H1 (cell line): Measurements from ENCODE around the gene AASDH. TPM values are rescaled to one million over a fixed set of nuclear protein-coding genes. Genes with fewer than 3 reads are reported as not detected.

Experiments used
- CTCF ChIA-PET: fragments of 300-600 bp; sonication (Branson Sonifier 250); formaldehyde crosslinking; loops from one replicate; lab custom pipeline; 2021; ENCODE audit not compliant: partially characterized antibody; lab: Charles Lee
- POLR2A ChIA-PET: fragments of 300-600 bp; sonication (Branson Sonifier 250); formaldehyde crosslinking; loops from one replicate; lab custom pipeline; 2021; ENCODE audit warnings: inconsistent platforms; ENCODE audit not compliant: partially characterized antibody; lab: Charles Lee
- DNase-seq, 2 experiments: peaks; one replicate each; pipeline versions ENCODE4 v3.0.0 to v3.0.0-alpha.2; 2010 to 2022; ENCODE audit warnings: low spot score in 2 of 2, low read depth in 1 of 2, mixed read lengths in 1 of 2
- FAIRE-seq: peaks from 2 replicates; lab custom pipeline; 2011; peaks lifted over from hg19 to GRCh38; lab: Jason Lieb, UNC
- H2AFZ ChIP-seq: 2 replicates; pipeline ENCODE4 v1.8.1; 2012; ENCODE audit warnings: low read length, inconsistent platforms
- H2AK5ac ChIP-seq: 2 replicates; pipeline ENCODE4 v1.6.1; 2013; ENCODE audit warnings: low read depth, low read length
- H2BK120ac ChIP-seq: replicated peaks from 2 replicates; pipeline ENCODE3; 2013; ENCODE audit warnings: low read depth, low read length, inconsistent platforms
- H2BK12ac ChIP-seq: 2 replicates; pipeline ENCODE4 v1.6.1; 2013; ENCODE audit warnings: low read depth, low read length
- H2BK15ac ChIP-seq: 2 replicates; pipeline ENCODE4 v1.6.1; 2013; ENCODE audit warnings: low read length
- H2BK20ac ChIP-seq: 2 replicates; pipeline ENCODE4 v1.6.1; 2013; ENCODE audit warnings: low read length
- H2BK5ac ChIP-seq: 2 replicates; pipeline ENCODE4 v1.6.1; 2013; ENCODE audit warnings: low read depth, low read length
- H3K14ac ChIP-seq: 2 replicates; pipeline ENCODE4 v1.6.1; 2013; ENCODE audit warnings: inconsistent platforms; ENCODE audit not compliant: insufficient read length
- H3K18ac ChIP-seq: 2 replicates; pipeline ENCODE4 v1.6.1; 2013; ENCODE audit warnings: low read length; ENCODE audit errors: extremely low read depth
- H3K23ac ChIP-seq: 2 replicates; pipeline ENCODE4 v1.6.1; 2013; ENCODE audit warnings: inconsistent platforms; ENCODE audit not compliant: insufficient read length
- H3K23me2 ChIP-seq: 2 replicates; pipeline ENCODE4 v1.6.1; 2013; ENCODE audit warnings: low read depth, low read length
- H3K27ac ChIP-seq: 2 replicates; pipeline ENCODE4 v1.6.1; 2011; ENCODE audit warnings: low read depth, low read length, inconsistent platforms
- H3K27me3 ChIP-seq, 4 experiments: replicated peaks in 1 of 4; 1 replicate in 1 of 4; 2 replicates in 3 of 4; pipeline versions ENCODE4 v1.6.1 to v1.8.1; 2011 to 2013; ENCODE audit warnings: low read length in 3 of 4, mild to moderate bottlenecking in 3 of 4, inconsistent platforms in 2 of 4, mixed read lengths in 2 of 4, moderate library complexity in 1 of 4; ENCODE audit not compliant: control insufficient read depth in 3 of 4, insufficient read depth in 3 of 4; ENCODE audit errors: extremely low read depth in 1 of 4
- H3K36me3 ChIP-seq, 4 experiments: 2 replicates each; pipeline versions ENCODE4 v1.6.1 to v1.8.1; 2011 to 2013; ENCODE audit warnings: mild to moderate bottlenecking in 4 of 4, low read length in 3 of 4, moderate library complexity in 2 of 4, control low read depth in 1 of 4, inconsistent platforms in 1 of 4; ENCODE audit not compliant: insufficient read depth in 4 of 4, control insufficient read depth in 2 of 4
- H3K4ac ChIP-seq: replicated peaks from 2 replicates; pipeline ENCODE3; 2013; ENCODE audit warnings: low read length, low read depth, mixed read lengths, inconsistent platforms; ENCODE audit not compliant: insufficient read length
- H3K4me1 ChIP-seq, 4 experiments: replicated peaks in 1 of 4; 1 replicate in 1 of 4; 2 replicates in 3 of 4; pipeline versions ENCODE4 v1.6.1 to v1.8.1; 2011 to 2013; ENCODE audit warnings: low read length in 3 of 4, inconsistent platforms in 2 of 4, mixed read lengths in 1 of 4; ENCODE audit not compliant: insufficient read depth in 4 of 4, control insufficient read depth in 3 of 4
- H3K4me2 ChIP-seq, 2 experiments: 2 replicates each; pipeline versions ENCODE4 v1.6.1 to v1.8.1; 2011 to 2013; ENCODE audit warnings: low read depth in 2 of 2, low read length in 2 of 2, control low read depth in 1 of 2, inconsistent platforms in 1 of 2, mild to moderate bottlenecking in 1 of 2; ENCODE audit not compliant: insufficient read depth in 1 of 2
- H3K4me3 ChIP-seq, 4 experiments: fragments of 200-600, 300-600 bp in 1 of 4; sonication (generic), shearing (Covaris generic), sonication (Bioruptor Twin) in 1 of 4; 2 replicates each; pipeline versions ENCODE4 v1.5.1 to v1.8.1; 2011 to 2016; ENCODE audit warnings: low read length in 4 of 4, low read depth in 3 of 4, control low read depth in 2 of 4, inconsistent platforms in 2 of 4, mild to moderate bottlenecking in 2 of 4, mixed read lengths in 1 of 4, moderate library complexity in 1 of 4; ENCODE audit not compliant: insufficient read depth in 2 of 4; ENCODE audit errors: extremely low read depth in 1 of 4
- H3K56ac ChIP-seq: replicated peaks from 2 replicates; pipeline ENCODE3; 2013; ENCODE audit warnings: low read depth, mild to moderate bottlenecking, mixed read lengths, low read length, inconsistent platforms; ENCODE audit not compliant: insufficient read length
- H3K79me1 ChIP-seq: 2 replicates; pipeline ENCODE4 v1.6.1; 2013; ENCODE audit warnings: low read depth, low read length, control low read depth
- H3K79me2 ChIP-seq, 2 experiments: 2 replicates each; pipeline versions ENCODE4 v1.6.1 to v1.8.1; 2012 to 2013; ENCODE audit warnings: low read length in 2 of 2, mild to moderate bottlenecking in 2 of 2, inconsistent platforms in 1 of 2; ENCODE audit not compliant: insufficient read depth in 2 of 2, control insufficient read depth in 1 of 2
- H3K9ac ChIP-seq, 4 experiments: replicated peaks in 1 of 4; 1 replicate in 1 of 4; 2 replicates in 3 of 4; pipeline versions ENCODE4 v1.6.1 to v1.8.1; 2011 to 2013; ENCODE audit warnings: low read depth in 3 of 4, low read length in 3 of 4, control low read depth in 2 of 4, mild to moderate bottlenecking in 2 of 4, moderate library complexity in 2 of 4, inconsistent platforms in 1 of 4; ENCODE audit errors: extremely low read depth in 1 of 4
- H3K9me3 ChIP-seq, 2 experiments: 2 replicates each; pipeline versions ENCODE4 v1.6.1 to v1.8.1; 2012 to 2013; ENCODE audit warnings: mild to moderate bottlenecking in 2 of 2, moderate library complexity in 2 of 2, control low read depth in 1 of 2, inconsistent platforms in 1 of 2, low read depth in 1 of 2, low read length in 1 of 2, mixed read lengths in 1 of 2; ENCODE audit not compliant: insufficient read depth in 2 of 2
- H4K20me1 ChIP-seq, 2 experiments: replicated peaks in 1 of 2; 2 replicates each; pipeline versions ENCODE3 to v1.8.1; 2011 to 2013; ENCODE audit warnings: inconsistent platforms in 2 of 2, low read length in 2 of 2, mild to moderate bottlenecking in 1 of 2; ENCODE audit not compliant: insufficient read depth in 2 of 2, control insufficient read depth in 1 of 2
- H4K5ac ChIP-seq: 2 replicates; pipeline ENCODE4 v1.6.1; 2013; ENCODE audit warnings: low read length, low read depth, mixed read lengths, inconsistent platforms; ENCODE audit not compliant: insufficient read length
- H4K8ac ChIP-seq: 2 replicates; pipeline ENCODE4 v1.8.0; 2013; ENCODE audit warnings: mild to moderate bottlenecking, moderate library complexity, low read length, inconsistent platforms; ENCODE audit not compliant: insufficient read depth; ENCODE audit errors: extremely low read depth
- H4K91ac ChIP-seq: replicated peaks from 2 replicates; pipeline ENCODE3; 2013; ENCODE audit warnings: low read length, mixed read lengths, inconsistent platforms; ENCODE audit not compliant: insufficient read length
- ASH2L ChIP-seq: fragments of 200-600, 300-600 bp; sonication (generic); IDR thresholded peaks from one replicate; pipeline ENCODE4 v1.7.1; 2017; ENCODE audit warnings: low read length
- BACH1 ChIP-seq: IDR thresholded peaks from 2 replicates; pipeline ENCODE4 v1.6.1; 2012; ENCODE audit warnings: low read length, improper control_type of control experiment
- CBX5 ChIP-seq: fragments of 300-800, 300-1000 bp; sonication (generic); IDR thresholded peaks from 2 replicates; pipeline ENCODE4 v1.7.1; 2016; ENCODE audit warnings: antibody characterized with exemption, low read length, low read depth
- EGR1 ChIP-seq: IDR thresholded peaks from 2 replicates; pipeline ENCODE4 v1.6.1; 2011; ENCODE audit warnings: low read depth, low read length, borderline replicate concordance
- EZH2 ChIP-seq: fragments of 200-600 bp; sonication (generic); IDR thresholded peaks from 2 replicates; pipeline ENCODE4 v1.7.1; 2012; ENCODE audit warnings: low read depth, mild to moderate bottlenecking, moderate library complexity, low read length, inconsistent platforms; ENCODE audit not compliant: severe bottlenecking
- JUN ChIP-seq: IDR thresholded peaks from 2 replicates; pipeline ENCODE4 v1.6.1; 2011; ENCODE audit warnings: low read depth, mild to moderate bottlenecking, improper control_type of control experiment, low read length
- KDM4A ChIP-seq: IDR thresholded peaks from one replicate; pipeline ENCODE4 v1.7.1; 2012; ENCODE audit warnings: low read depth, mild to moderate bottlenecking, moderate library complexity, low read length, inconsistent platforms; ENCODE audit not compliant: severe bottlenecking
- KDM5A ChIP-seq: fragments of 200-600 bp; IDR thresholded peaks from 2 replicates; pipeline ENCODE4 v1.7.1; 2012; ENCODE audit warnings: mild to moderate bottlenecking, low read length, inconsistent platforms, mixed read lengths
- MAFK ChIP-seq: IDR thresholded peaks from 2 replicates; pipeline ENCODE4 v1.6.1; 2012; ENCODE audit warnings: low read depth, mild to moderate bottlenecking, improper control_type of control experiment, low read length
- RFX5 ChIP-seq: IDR thresholded peaks from 2 replicates; pipeline ENCODE4 v1.6.1; 2011; ENCODE audit warnings: low read depth, low read length, improper control_type of control experiment, borderline replicate concordance
- SUZ12 ChIP-seq: fragments of 200-600 bp; sonication (generic); IDR thresholded peaks from 2 replicates; pipeline ENCODE4 v1.6.1; 2012; ENCODE audit warnings: mild to moderate bottlenecking, inconsistent platforms, low read length, moderate library complexity, mixed read lengths
- TBP ChIP-seq: IDR thresholded peaks from 2 replicates; pipeline ENCODE4 v1.6.1; 2011; ENCODE audit warnings: low read depth, low read length, improper control_type of control experiment
- WGBS, 2 experiments: shearing (Covaris generic) in 1 of 2; methylation state at CpG; one replicate each; pipeline versions ENCODE4 v1.1.6 to v1.1.7; 2013 to 2015; ENCODE audit warnings: low lambda C conversion rate in 2 of 2, mixed read lengths in 2 of 2, inconsistent platforms in 1 of 2, low coverage in 1 of 2, missing lambda C conversion rate in 1 of 2; ENCODE audit not compliant: insufficient replicate concordance in 2 of 2, insufficient coverage in 1 of 2, insufficient read length in 1 of 2; ENCODE audit errors: extremely low coverage in 1 of 2, missing lambda C conversion rate in 1 of 2; 5-methylcytosine and 5-hydroxymethylcytosine counted together
- polyA plus RNA-seq, 7 experiments: library from polyadenylated mRNA; depleted of rRNA in 3 of 7; stranded (reverse) in 5 of 7; unstranded in 2 of 7; fragments of >200 nt in 5 of 7; fragments of 200-250 nt in 2 of 7; gene quantifications; 1 replicate in 5 of 7; 2 replicates in 1 of 7; 4 replicates in 1 of 7; pipeline versions ENCODE4 v1.2.1 to v1.2.3, GENCODE V29; 2011 to 2013; ENCODE audit warnings: missing spikeins in 2 of 7, mixed read lengths in 2 of 7
- total RNA-seq: library from RNA; stranded (reverse); fragmentation: NEBNext Ultra II Directional; extraction: Animal tissue kit (Norgen Biotek cat#: 25700); gene quantifications from 2 replicates; pipeline ENCODE4 v1.2.1, GENCODE V29; 2021

The AASDH gene
- total and polyA plus RNA-seq, 2 of the 8 experiments (the other 6 are each of a cell fraction or from before 2014, with no cell fraction given): 8.0 to 10.9 TPM

DNA sequence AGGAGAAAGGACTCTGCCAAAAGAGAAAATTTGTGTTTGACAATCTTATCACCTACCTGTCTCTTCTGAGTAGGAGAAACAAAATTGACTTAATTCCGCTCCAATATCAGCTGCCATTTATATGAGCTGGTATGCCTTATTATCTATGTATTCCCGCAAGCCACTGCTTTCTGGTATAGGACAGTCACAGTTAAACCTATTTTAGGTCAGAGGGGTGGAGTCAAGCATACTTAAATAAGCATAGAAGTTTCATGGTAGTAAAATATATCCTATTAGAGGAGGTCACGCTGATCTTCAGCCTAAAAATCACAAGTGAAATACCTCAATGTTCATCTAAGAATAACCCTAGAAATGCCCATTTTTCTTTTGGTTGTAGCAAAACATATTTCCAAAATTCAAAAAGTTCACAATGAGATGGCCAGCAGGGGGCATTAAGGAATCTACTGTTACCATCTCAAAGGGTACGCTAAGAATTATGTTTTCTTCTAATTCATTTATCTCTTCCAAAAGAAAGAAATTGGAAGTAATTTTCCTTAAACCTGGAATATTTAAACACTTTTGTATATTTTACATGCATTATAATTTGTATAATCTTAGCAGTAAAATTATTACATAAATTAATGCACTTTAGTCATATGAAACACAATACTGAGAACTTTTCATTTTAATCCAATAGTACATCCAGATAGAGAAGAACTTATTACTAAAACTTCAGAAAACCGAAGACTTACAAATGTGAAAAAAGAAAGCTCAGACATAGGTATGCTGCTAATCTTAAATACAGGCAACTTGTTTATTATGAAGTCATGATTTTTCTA is 37.6 kb upstream of the AASDH start:
- Histone ChIP-seq H2BK20ac (no peak overlapping the region), H3K4me3 (peak overlapping the region in 1 of 4 experiments; percentile 40; a peak in 1 of 8 replicates), H2BK15ac (no peak overlapping the region), H3K4me1 (peaks cover 0 to 4% (median 0%) of the 10 kb centered on the region in 4 experiments; a peak in 2 of 7 replicates), H3K4me2 (peak overlapping the region; percentile 30 to 37; a peak in 2 of 4 replicates), H3K14ac (no peak overlapping the region), H3K23me2 (no peaks in the 10 kb centered on the region), H2AK5ac (no peak overlapping the region), H3K9me3 (peaks cover 3 to 8% of the 10 kb centered on the region in 2 experiments; a peak in 2 of 4 replicates), H3K36me3 (peaks cover 0 to 24% (median 13%) of the 10 kb centered on the region in 4 experiments; a peak in 5 of 8 replicates), H3K4ac (no peak overlapping the region), H2BK120ac (no peak overlapping the region), H4K20me1 (peaks cover 6% of the 10 kb centered on the region in 2 experiments), H3K79me1 (peaks cover 3% of the 10 kb centered on the region; the same call in 1 of the 2 replicates), H3K79me2 (peaks cover 15 to 100% of the 10 kb centered on the region in 2 experiments), H4K8ac (no peak overlapping the region), H3K23ac (no peak overlapping the region), H3K18ac (no peak overlapping the region), H2BK12ac (no peak overlapping the region), H2AFZ (no peak overlapping the region), H3K27ac (no peak overlapping the region), H4K91ac (no peak overlapping the region), H3K27me3 (no peaks in the 10 kb centered on the region), H3K56ac (no peak overlapping the region), H3K9ac (no peak overlapping the region), H2BK5ac (no peak overlapping the region), H4K5ac (no peak overlapping the region)
- ChIA-PET POLR2A (interaction anchor here (0.7 to 10.3 kb wide), 3 partner anchors 9 to 20 kb away, joined by 3 to 96 read pairs (median 3); partner anchors contain the start of genes PAICS and PPAT), CTCF (interaction anchor here (0.8 to 2.2 kb wide), 6 partner anchors 9 to 29 kb away, joined by 3 to 16 read pairs (median 5); partner anchors contain the start of genes PAICS and PPAT)
- FAIRE-seq (no peak), DNase-seq (no peak)
- 83% methylated on average over 5 of the region's 5 CpGs; no CpG with 5 or more reads in 1 of the 2 experiments for WGBS, 2 experiments
- TF ChIP-seq ASH2L (no peak), EGR1 (no peak), JUN (no peak), KDM4A (no peak), EZH2 (no peak), TBP (no peak), CBX5 (no peak), MAFK (no peak), SUZ12 (no peak), KDM5A (no peak), RFX5 (no peak), BACH1 (no peak)
